ENCODE results near the gene PPDPF. TPM values are rescaled to one million over a fixed set of nuclear protein-coding genes. Genes with fewer than 3 reads are reported as not detected.

PPDPF gene
- total RNA-seq, 2 donors from 2014 or later, result 138 to 185 TPM

DNA sequence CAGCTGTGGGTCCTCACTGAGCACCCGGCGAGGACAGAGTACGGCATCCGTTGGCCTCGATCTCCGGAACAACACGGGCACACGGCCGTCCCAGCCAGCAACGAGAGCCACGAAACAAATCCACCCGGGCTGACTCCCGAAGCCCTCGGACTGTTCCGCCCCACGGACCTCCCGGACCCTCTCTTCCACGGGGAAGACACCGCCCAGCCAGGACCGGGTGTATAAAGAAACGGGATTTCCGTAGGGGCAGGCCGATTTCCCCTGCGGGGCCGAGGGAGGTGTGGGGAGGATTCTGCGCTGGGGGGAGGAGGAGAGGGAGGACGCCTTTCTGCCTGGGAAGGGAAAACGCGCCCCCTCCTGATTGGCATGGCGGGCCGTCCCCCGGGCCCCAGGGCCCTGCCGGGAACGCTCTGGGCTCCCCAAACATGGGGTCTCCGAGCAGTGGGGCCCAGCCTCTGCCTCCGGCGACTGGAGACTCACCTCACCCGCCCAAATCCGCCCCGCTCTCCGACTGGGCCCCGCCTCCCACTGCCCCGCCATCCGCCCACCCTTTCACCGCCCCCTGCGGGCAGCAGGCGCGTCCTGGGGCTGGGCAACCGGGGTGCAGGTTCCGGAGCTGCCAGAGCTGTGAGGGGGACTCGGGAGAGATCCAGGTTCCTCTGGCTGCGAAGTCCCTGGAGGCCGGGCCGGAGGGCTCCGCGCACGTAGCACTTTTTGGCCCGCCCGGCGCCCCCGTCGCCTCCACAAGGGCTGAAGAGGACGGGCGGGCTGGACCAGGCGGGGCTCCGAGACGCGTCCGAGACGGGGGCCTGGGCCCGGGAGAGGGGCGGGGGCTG, 679 bp upstream of the PPDPF start:
- H3K9me3 ChIP-seq, result no peaks in the 10 kb centered on the region
- TF ChIP-seq, protein P1, sequence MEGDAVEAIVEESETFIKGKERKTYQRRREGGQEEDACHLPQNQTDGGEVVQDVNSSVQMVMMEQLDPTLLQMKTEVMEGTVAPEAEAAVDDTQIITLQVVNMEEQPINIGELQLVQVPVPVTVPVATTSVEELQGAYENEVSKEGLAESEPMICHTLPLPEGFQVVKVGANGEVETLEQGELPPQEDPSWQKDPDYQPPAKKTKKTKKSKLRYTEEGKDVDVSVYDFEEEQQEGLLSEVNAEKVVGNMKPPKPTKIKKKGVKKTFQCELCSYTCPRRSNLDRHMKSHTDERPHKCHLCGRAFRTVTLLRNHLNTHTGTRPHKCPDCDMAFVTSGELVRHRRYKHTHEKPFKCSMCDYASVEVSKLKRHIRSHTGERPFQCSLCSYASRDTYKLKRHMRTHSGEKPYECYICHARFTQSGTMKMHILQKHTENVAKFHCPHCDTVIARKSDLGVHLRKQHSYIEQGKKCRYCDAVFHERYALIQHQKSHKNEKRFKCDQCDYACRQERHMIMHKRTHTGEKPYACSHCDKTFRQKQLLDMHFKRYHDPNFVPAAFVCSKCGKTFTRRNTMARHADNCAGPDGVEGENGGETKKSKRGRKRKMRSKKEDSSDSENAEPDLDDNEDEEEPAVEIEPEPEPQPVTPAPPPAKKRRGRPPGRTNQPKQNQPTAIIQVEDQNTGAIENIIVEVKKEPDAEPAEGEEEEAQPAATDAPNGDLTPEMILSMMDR (IDR thresholded peaks at IDR 0.05), result peak; percentile 28 to 68
- peak overlapping the region; percentile 93 for H3K27ac ChIP-seq
- no peak for DNase-seq (ENCODE audit: low spot score)
- no peaks in the 10 kb centered on the region for H3K36me3 ChIP-seq
- H3K4me3 ChIP-seq, result peak overlapping the region; percentile 78 to 87
- H3K27me3 ChIP-seq, result no peaks in the 10 kb centered on the region
- peaks cover 0 to 33% of the 10 kb centered on the region in 2 donors for H3K4me1 ChIP-seq

DNA sequence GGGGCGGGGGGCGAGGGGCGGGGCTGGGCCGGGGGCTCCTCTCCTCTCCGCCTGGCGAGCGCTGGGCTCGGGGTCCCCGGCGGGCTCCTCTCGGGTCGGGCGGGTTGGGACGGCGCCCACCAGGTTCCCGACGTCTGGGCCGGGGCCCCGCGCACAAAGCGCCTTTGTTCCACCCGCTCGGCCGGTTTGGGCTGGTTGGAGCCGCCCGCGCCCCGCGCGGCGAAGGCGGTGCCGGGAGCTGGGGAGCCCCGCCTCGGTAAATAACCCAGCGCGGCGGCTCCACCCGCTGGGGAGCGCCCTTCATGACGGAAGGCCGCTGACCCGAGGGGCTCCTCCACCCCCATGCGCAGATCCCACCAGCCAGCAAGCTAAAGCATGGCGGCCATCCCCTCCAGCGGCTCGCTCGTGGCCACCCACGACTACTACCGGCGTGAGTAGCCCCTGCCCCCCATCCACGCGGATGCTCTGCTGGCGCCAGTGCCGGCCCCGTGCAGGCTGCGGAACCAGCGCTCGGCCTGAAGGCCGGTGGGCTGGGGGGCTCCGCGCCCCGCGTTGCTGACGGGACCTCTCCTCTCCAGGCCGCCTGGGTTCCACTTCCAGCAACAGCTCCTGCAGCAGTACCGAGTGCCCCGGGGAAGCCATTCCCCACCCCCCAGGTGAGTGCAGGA, 503 bp downstream of the PPDPF start:
- Histone ChIP-seq H3K36me3 (no peaks in the 10 kb centered on the region), H3K4me3 (peak overlapping the region; percentile 78 to 87), H3K4me1 (peaks cover 0 to 33% of the 10 kb centered on the region in 2 donors), H3K9me3 (no peaks in the 10 kb centered on the region), H3K27ac (peak overlapping the region; percentile 93), H3K27me3 (no peaks in the 10 kb centered on the region)
- TF ChIP-seq, protein P1 (IDR thresholded peaks at IDR 0.05), result peak in 1 of 2 donors; percentile 19
- DNase-seq (ENCODE audit: low spot score), result peak; percentile 68

DNA sequence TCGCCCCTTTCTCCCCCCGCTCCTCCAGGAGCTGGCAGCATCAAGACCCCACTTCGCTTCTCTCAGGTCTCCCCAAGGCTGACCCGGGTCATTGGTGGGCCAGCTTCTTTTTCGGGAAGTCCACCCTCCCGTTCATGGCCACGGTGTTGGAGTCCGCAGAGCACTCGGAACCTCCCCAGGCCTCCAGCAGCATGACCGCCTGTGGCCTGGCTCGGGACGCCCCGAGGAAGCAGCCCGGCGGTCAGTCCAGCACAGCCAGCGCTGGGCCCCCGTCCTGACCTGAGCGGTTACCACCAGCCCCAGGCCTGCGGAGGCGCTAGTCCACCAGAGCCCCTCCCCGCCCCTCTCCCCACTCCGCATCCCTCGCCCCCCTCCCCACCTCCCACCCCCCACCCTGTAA, 1.0 kb downstream of the PPDPF start:
- DNase-seq (ENCODE audit: low spot score), result no peak
- Histone ChIP-seq H3K27ac (peak overlapping the region; percentile 93), H3K4me3 (peak overlapping the region; percentile 78 to 87), H3K4me1 (peaks cover 0 to 33% of the 10 kb centered on the region in 2 donors), H3K36me3 (no peaks in the 10 kb centered on the region), H3K9me3 (no peaks in the 10 kb centered on the region), H3K27me3 (no peaks in the 10 kb centered on the region)
- TF ChIP-seq, protein P1 (IDR thresholded peaks at IDR 0.05), result no peak

DNA sequence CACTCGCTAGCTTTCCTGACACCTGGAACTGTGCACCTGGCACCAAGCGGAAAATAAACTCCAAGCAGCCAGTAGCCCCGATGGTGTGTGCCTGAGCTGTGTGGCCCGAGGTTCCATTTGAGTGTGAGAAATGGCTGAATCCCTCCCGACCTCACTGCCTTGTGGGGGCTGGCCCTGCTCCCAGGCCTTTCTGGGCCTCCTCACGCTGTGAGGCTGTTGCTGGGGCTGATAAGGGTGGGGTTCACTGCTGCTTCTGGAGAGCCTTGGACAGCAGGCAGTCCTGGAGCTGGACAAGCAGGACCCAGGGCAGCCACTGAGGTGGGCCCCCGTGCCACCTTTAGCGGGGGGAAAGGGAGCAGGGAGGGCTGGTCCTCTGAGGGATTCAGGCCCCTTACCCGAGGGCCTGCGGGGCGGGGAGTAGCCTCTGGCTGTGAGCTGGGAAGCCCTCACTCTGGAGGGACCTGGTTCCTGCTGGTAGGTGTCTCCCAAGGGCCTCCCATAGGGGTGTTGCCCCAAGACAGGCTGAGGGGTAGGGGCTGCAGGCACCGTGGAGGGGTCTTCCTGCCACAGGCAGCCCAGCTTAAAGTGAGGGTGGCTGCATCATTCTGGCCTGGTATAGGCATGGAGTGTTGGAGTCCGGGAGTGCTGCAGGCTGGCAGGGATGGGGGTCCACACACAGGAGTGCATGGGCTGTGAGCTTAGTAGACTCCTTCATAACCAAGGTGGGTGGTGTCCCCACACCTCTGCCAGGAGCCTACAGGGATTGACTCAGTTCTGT, 1.7 kb downstream of the PPDPF start:
- no peak for DNase-seq (ENCODE audit: low spot score)
- no peaks in the 10 kb centered on the region for H3K36me3 ChIP-seq
- H3K4me3 ChIP-seq, result peak overlapping the region in 1 of 2 donors; percentile 87
- TF ChIP-seq, protein P1 (IDR thresholded peaks at IDR 0.05), result no peak
- H3K4me1 ChIP-seq, result peaks cover 0 to 33% of the 10 kb centered on the region in 2 donors
- H3K27me3 ChIP-seq, result no peaks in the 10 kb centered on the region
- no peaks in the 10 kb centered on the region for H3K9me3 ChIP-seq
- no peak overlapping the region for H3K27ac ChIP-seq

DNA sequence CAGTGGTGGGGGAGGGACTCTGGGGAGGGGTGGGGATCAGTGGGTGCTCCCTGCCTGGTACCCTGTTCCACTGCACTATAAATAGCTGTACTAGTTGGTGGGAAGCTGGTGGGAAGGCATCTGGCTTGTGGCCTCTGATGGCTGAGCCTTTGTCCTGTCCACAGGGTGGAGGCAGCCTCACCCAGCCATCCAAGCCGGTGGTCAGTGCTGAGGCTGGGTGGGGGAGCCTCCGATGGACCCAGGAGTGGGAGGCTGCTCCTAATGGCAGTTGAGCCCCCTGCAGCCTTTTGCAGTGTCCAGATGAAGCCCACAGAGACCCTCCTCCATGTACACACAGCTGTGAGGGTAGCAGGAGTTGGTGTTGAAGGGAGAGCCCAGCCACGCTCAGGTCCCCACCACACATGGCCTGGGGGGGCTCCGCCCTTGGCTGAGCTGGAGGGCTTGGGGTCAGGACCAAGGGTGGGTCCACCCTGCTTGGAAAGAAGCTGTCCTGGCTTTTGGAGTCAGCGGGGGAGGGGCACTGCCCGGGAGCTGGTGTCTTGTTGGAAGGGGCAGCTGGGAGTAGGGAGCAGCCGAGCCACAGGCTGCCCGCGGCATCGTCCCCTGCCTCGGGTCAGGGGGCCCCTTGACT, 2.5 kb downstream of the PPDPF start:
- Histone ChIP-seq H3K4me1 (peaks cover 0 to 33% of the 10 kb centered on the region in 2 donors), H3K9me3 (no peaks in the 10 kb centered on the region), H3K27me3 (no peaks in the 10 kb centered on the region), H3K36me3 (no peaks in the 10 kb centered on the region), H3K27ac (no peak overlapping the region), H3K4me3 (no peak overlapping the region)
- TF ChIP-seq, protein P1 (IDR thresholded peaks at IDR 0.05), result no peak
- DNase-seq (ENCODE audit: low spot score), result no peak

Measured in right atrium auricular region (tissue), 2 donors.